ENCODE measurements around the gene TRPM6. TPM values are rescaled to one million over a fixed set of nuclear protein-coding genes. Genes with fewer than 3 reads are reported as not detected.
"Not testable (repeated sequence)": the region's sequence is repeated elsewhere in the genome, so short reads cannot be mapped to it uniquely, and the experiment has no call there.

Gene TRPM6
- total RNA-seq, 1 donor from 2014 or later = 0.30 TPM

- Histone ChIP-seq H3K4me3 (no peak overlapping the region), H3K36me3 (no peaks in the 10 kb centered on the region), H3K4me1 (no peaks in the 10 kb centered on the region), H3K27ac (replicated peaks) (no peak overlapping the region), H3K27me3 (ENCODE audit: low read depth) (peaks cover 8% of the 10 kb centered on the region), H3K9me3 (replicated peaks) (peaks cover 26% of the 10 kb centered on the region)
- TF ChIP-seq CTCF (IDR thresholded peaks at IDR 0.05; ENCODE audit: borderline replicate concordance) = no peak
- DNase-seq = no peak
- intact Hi-C loops (cut with micrococcal nuclease) = no loop called here
Measured at GRCh38 chr9:74908665-74909064, 20.9 kb upstream of the TRPM6 start.

- no peaks in the 10 kb centered on the region for H3K36me3 ChIP-seq
- no peak overlapping the region for H3K4me3 ChIP-seq
- intact Hi-C loops (cut with micrococcal nuclease) = no loop called here
- peaks cover 8% of the 10 kb centered on the region for H3K27me3 ChIP-seq (ENCODE audit: low read depth)
- no peaks in the 10 kb centered on the region for H3K4me1 ChIP-seq
- H3K27ac ChIP-seq (replicated peaks) = no peak overlapping the region
- H3K9me3 ChIP-seq (replicated peaks) = peaks cover 11% of the 10 kb centered on the region
- DNase-seq = no peak
- TF ChIP-seq CTCF (IDR thresholded peaks at IDR 0.05; ENCODE audit: borderline replicate concordance) = no peak
Measured at GRCh38 chr9:74907085-74907484, 19.4 kb upstream of the TRPM6 start.

GRCh38 chr9:74901001-74901400 lies 13.3 kb upstream of the TRPM6 start:
- no peak overlapping the region for H3K27ac ChIP-seq (replicated peaks)
- H3K4me1 ChIP-seq = no peaks in the 10 kb centered on the region
- H3K27me3 ChIP-seq (ENCODE audit: low read depth) = peaks cover 16% of the 10 kb centered on the region
- no peak for DNase-seq
- H3K4me3 ChIP-seq = no peak overlapping the region
- no peak for TF ChIP-seq CTCF (IDR thresholded peaks at IDR 0.05; ENCODE audit: borderline replicate concordance)
- no peaks in the 10 kb centered on the region for H3K9me3 ChIP-seq (replicated peaks)
- H3K36me3 ChIP-seq = no peaks in the 10 kb centered on the region
- intact Hi-C loops (cut with micrococcal nuclease) = no loop called here

DNA sequence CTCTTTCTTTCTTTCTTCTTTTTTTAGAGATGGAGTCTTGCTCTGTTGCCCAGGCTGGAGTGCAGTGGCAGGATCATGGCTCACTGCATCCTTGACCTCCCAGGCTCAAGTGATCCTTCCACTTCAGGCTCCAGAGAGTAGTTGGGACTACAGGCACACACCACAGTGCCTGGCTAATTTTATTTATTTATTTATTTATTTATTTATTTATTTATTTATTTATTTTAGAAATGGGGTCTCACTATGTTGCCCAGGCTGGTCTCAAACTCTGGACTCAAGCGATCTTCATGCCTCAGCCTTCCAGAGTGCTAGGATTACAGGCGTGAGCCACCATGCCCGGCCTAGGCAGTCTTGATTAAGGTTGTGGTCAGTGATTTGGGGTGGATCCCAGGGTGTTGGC lies 728 bp upstream of the TRPM6 start:
- DNase-seq; H3K4me3 ChIP-seq; H3K27ac ChIP-seq (replicated peaks); intact Hi-C loops (cut with micrococcal nuclease); H3K36me3 ChIP-seq: not testable (repeated sequence)
- H3K4me1 ChIP-seq = peaks cover 16% of the 10 kb centered on the region
- peaks cover 21% of the 10 kb centered on the region for H3K27me3 ChIP-seq (ENCODE audit: low read depth)
- peaks cover 11% of the 10 kb centered on the region for H3K9me3 ChIP-seq (replicated peaks)

GRCh38 chr9:74887981-74888370 lies 255 bp upstream of the TRPM6 start:
- no peak for TF ChIP-seq CTCF (IDR thresholded peaks at IDR 0.05; ENCODE audit: borderline replicate concordance)
- H3K27me3 ChIP-seq (ENCODE audit: low read depth) = peaks cover 21% of the 10 kb centered on the region
- H3K4me3 ChIP-seq = peak overlapping the region; percentile 72
- peaks cover 16% of the 10 kb centered on the region for H3K4me1 ChIP-seq
- peak overlapping the region; percentile 82 for H3K27ac ChIP-seq (replicated peaks)
- no peak for DNase-seq
- intact Hi-C loops (cut with micrococcal nuclease) = no loop called here
- H3K9me3 ChIP-seq (replicated peaks) = peaks cover 11% of the 10 kb centered on the region
- H3K36me3 ChIP-seq = no peaks in the 10 kb centered on the region

GRCh38 chr9:74876382-74876949 lies 11.3 kb downstream of the TRPM6 start:
- intact Hi-C loops (cut with micrococcal nuclease) = no loop called here
- Histone ChIP-seq H3K4me1 (no peaks in the 10 kb centered on the region), H3K36me3 (no peaks in the 10 kb centered on the region), H3K27ac (replicated peaks) (no peak overlapping the region), H3K4me3 (no peak overlapping the region), H3K9me3 (replicated peaks) (peaks cover 40% of the 10 kb centered on the region), H3K27me3 (ENCODE audit: low read depth) (no peaks in the 10 kb centered on the region)
- TF ChIP-seq CTCF (IDR thresholded peaks at IDR 0.05; ENCODE audit: borderline replicate concordance) = no peak
- no peak for DNase-seq
